Effector CD8-positive, alpha-beta T cell (primary cell): ENCODE measurements around the gene PLEKHG4.

Experiments
- DNase-seq: peaks from one replicate; lab custom pipeline; 2025; lab: John Stamatoyannopoulos, UW

The PLEKHG4 gene

GRCh38 chr16:67284699-67285646, 5.6 kb downstream of the PLEKHG4 start:
- DNase-seq = no peak

GRCh38 chr16:67286441-67287235, 7.3 kb downstream of the PLEKHG4 start:
- DNase-seq = no peak

GRCh38 chr16:67287960-67288359, 8.6 kb downstream of the PLEKHG4 start:
- no peak for DNase-seq

- DNase-seq = no peak
Measured at GRCh38 chr16:67291461-67291860, 12.1 kb downstream of the PLEKHG4 start.

GRCh38 chr16:67294171-67294757, 14.9 kb downstream of the PLEKHG4 start:
- no peak for DNase-seq

DNA sequence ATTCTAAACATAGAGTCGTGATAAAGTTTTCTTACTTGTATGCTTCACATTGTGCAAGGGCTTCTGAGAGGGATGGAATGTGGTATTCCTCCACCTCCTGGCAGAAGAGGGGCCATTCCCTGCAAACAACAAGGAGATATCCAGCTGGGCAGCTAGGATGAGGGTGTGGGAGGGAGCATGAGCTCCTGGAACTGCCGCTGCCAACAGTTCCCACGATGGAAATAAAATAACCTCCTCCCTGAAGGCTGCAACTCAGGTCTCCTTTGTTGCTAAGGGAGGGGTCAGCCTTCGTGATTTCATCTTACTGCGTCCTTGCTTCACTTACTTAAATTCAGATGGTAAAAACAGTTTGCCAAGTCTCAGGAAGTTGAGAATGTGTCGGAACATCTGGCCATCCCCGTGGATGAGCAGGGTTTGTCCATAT, 15.6 kb downstream of the PLEKHG4 start:
- DNase-seq = no peak

- DNase-seq = no peak
Measured at GRCh38 chr16:67296420-67296819, 17.1 kb downstream of the PLEKHG4 start.

- DNase-seq = no peak
Measured at GRCh38 chr16:67298277-67298676, 18.9 kb downstream of the PLEKHG4 start.

GRCh38 chr16:67299269-67299668, 19.9 kb downstream of the PLEKHG4 start:
- no peak for DNase-seq

- no peak for DNase-seq
Measured at GRCh38 chr16:67301080-67301782, 21.9 kb downstream of the PLEKHG4 start.

GRCh38 chr16:67302076-67302475, 22.7 kb downstream of the PLEKHG4 start:
- DNase-seq = no peak

- DNase-seq = no peak
Measured at GRCh38 chr16:67302970-67303369, 23.6 kb downstream of the PLEKHG4 start.

GRCh38 chr16:67304020-67304419, 24.7 kb downstream of the PLEKHG4 start:
- DNase-seq = no peak

DNA sequence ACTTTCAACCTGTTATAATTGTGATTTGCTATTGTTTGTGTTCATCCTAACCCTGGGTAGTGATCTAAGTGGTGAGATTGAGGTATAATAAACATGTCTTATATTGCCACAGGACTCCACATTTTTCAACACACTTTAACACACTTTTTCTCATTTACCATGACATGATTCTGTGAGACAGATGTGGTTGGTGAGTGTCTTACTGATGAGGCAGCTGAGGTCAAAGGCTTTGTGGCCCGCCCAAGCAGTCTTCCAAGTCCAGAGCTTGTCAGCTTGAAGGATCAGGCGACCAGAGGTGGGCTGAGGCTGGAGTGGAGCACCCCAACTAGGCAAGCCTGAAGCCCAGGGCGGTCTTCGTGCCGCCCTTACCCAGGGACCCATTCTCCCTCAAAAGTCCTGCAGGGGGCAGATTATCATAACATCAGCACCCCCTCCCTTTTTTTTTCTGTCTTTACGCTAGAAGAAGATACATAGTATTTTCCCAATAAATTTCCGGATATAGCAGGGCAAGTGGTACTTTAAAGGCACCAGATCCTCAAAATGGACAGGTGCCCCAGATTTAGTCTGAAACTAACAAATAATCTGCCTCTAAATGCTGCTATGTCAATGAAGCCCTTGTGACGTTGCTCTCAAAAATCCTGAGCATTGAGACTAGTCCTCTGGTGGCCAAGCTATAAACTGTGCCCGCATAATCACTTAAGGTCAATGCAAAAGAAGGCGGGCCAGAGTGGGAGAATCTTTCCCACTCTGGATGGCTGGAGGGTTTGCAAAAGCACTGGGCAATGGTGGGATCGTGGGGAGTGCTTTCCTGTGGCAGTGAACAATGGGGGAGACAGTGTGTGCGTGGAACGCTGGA, 26.1 kb downstream of the PLEKHG4 start:
- no peak for DNase-seq

DNA sequence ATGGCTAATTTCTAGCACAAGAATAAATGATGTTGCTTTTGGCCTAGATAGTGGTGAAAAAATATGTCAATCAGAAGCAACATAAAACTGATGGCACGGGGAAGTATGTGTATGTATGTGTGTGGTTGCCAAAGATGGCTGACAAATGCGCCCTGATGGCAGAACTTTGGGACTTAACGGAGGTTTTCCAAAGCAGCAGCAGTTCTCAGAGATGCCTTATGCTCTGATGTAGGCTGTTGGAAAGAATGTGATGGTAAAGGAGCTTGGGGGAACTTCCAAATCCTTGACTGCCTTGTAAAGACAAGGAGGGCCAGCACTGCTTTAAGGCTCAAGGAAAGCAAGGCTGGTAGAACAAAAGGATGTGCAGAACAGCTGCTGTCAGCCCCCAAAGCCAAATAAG, 31.2 kb downstream of the PLEKHG4 start:
- DNase-seq = no peak

DNA sequence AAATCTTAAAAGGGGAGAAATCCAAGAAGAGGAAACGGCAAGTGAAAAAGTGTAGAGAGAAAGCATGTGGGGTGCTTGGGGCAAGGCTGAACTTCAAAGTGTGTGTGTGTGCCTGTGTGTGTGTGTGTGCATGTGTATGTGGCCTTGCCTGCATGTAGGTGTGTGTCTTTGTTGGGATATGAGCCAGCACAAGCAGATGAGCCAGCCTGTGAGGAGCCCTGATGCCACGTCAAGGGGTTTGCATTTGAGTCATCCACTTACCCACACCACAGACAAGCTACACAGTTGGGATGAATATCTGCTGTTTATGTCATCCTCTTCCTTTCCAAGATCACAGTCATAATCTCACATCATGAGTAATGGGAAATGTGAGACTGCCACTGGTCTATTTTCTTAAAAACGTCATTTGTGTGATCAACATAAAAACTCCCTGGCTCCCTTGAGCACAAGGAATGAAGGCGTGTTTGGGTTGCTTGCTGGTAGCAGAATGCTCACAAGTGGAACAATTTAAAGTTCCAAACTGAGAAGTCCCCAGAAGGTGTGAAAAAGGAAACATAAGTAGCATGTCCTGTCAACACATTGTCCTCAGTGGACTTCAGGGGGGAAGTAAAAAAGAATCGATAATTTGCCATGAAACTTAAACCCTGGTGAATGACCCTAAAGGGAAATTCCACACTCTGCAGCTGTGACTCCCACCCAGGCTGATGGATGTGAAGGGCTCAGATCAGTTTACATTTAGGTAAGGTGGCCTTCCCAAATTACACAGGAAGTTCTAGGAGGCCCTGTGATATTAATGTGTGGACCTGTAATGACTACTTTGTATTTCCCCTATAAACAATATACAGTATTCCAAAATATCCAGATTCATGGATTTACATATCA, 32.5 kb downstream of the PLEKHG4 start:
- DNase-seq = no peak

DNA sequence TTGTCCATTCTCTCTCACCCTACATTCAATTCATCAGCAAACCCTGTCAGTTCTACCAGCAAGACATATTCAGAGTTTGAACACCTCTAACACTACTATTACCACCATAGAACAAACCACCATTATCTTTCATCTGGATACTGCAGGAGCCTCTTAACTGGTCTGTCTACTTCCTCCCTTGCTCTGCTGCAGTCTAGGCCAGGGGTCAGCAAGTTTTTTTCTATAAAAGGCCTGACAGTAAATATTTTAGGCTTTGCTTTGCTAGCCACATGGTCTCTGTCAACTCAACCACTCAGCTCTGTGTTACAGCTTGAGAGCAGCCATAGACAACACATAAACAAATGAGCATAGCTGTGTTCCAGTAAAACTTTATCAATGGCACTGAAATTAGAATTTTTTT, 33.4 kb downstream of the PLEKHG4 start:
- DNase-seq = no peak

GRCh38 chr16:67317853-67318252, 38.5 kb downstream of the PLEKHG4 start:
- DNase-seq = no peak

- DNase-seq = no peak
Measured at GRCh38 chr16:67326115-67326471, 46.8 kb downstream of the PLEKHG4 start.
